OCI-LY7 (cell line): ENCODE data around the gene PITPNC1.

Experiments
- CTCF ChIP-seq: fragments of 200-600 bp; sonication (generic); conservative IDR thresholded peaks from 2 replicates; pipeline ENCODE4 v1.5.1; 2014; ENCODE audit warnings: mild to moderate bottlenecking, antibody characterized with exemption, low read length, moderate library complexity, mixed read lengths
- EZH2phosphoT487 ChIP-seq: fragments of 200-600 bp; sonication (generic); IDR thresholded peaks from 2 replicates; pipeline ENCODE4 v1.6.1; 2018; ENCODE audit warnings: low read depth, borderline replicate concordance, mild to moderate bottlenecking, mixed run types, antibody characterized with exemption, low read length, moderate library complexity, mixed read lengths

- TF ChIP-seq CTCF (no peak), EZH2phosphoT487 (no peak)
Measured at GRCh38 chr17:67615011-67615561, 238.0 kb downstream of the PITPNC1 start.
